GM21825 (cell line): ENCODE data around the gene ACAA1.
"Not testable (repeated sequence)": the region's sequence is repeated elsewhere in the genome, so short reads cannot be mapped to it uniquely, and the experiment has no call there.

ENCODE experiments used
- ATAC-seq: cut with Tn5 transposase; IDR thresholded peaks from one replicate; pipeline ENCODE4 v1.9.1; 2021; ENCODE audit warnings: mild to moderate bottlenecking, moderate library complexity; ENCODE audit not compliant: unreplicated experiment

ACAA1 gene

DNA sequence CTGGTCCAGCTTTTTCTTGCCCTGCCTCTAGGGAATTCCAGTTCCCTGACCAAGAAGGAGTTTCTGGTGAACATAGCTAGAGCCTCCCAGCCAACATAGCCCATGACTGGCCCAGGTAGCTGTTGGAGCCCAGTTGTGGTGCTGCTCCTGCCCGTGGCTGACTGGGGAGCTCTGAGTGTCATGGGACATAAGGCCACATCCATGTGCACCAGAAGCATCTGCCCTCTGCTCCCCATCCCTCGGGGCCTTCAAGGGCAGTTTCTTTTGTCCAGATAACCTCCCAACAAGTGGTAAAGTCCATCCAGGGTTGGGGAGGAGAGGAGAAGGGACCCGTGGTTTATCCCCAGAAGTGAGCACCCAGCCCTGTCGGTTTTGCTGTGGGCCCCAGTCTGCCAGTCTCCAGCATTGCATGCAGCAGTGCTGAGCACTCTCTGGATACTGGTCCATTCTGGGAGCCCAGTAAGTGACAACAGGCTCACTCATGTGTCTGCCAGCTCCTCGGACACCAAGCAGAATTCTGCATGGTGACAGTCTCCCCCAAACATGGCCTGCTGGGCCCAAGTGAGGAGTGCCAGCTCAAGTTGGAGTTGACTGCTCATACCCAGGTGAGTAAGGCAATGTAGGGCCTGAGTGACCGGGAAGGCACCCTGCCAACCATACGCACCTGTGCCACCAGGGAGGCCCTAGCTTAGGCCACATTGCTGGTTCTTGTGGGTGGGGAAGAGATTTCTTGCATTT is 28.8 kb downstream of the ACAA1 start:
- ATAC-seq, result no peak

- ATAC-seq, result no peak
These were observed 31.4 kb downstream of the ACAA1 start for GRCh38 chr3:38105525-38105924.

DNA sequence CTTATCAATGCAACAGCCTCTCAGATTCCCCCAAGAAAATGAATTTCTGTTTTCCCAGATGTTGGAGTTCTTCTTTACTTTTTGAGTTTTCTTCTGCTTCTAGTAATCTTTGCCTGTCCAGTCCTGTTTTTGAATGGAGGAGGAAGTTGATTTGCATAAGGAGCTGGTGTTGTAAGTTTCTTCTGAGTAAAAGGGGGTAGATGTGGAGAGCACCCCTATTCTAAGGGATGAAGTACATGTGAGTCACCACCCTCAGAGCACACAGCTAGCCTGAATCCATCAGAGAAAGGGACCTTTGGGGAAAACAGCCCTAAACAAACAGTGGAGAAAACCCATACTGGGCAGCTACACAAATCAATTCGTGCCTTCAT is 34.5 kb downstream of the ACAA1 start:
- ATAC-seq, result no peak

- no peak for ATAC-seq
These were observed 35.0 kb downstream of the ACAA1 start for GRCh38 chr3:38101811-38102443.

DNA sequence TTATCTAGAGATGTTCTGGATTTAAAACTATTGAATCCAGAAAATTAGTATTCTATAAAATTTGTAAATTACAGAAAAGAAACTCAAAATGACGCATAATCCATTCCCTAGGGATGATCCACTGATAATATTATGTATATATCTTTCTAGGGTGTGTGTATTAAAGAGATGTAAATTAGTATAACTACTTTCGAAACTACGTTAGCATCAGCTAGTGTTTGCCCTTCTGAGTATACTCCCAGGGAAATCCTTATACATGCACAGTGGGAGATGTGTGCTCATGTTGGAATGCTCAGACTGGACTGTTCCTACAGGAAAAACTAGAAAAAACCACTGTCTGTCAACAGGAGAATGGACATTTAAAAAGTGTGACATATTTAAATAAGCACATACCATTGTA is 36.4 kb downstream of the ACAA1 start:
- no peak for ATAC-seq

DNA sequence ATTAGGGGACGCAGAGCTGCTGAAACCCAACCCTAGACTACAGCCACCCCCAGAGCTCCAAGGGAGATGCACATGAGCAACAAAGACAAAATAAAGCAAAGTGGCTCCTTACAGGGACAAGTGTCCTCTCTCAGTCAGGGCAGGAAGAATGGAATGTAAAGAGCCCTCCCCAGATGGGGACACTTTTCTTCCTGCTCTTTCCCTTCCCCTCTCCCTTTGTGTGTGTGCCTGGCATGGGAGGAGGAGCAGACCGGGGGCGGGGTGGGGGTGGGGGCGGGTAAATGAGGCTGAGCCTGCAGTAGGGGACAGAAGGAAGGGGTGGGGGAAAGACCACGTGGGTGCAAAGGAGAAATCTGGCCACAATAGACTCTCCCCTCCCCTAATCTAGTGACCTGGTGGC is 37.4 kb downstream of the ACAA1 start:
- no peak for ATAC-seq

- no peak for ATAC-seq
These were observed 38.6 kb downstream of the ACAA1 start for GRCh38 chr3:38098376-38098723.

- ATAC-seq, result no peak
These were observed 39.2 kb downstream of the ACAA1 start for GRCh38 chr3:38097446-38098375.

DNA sequence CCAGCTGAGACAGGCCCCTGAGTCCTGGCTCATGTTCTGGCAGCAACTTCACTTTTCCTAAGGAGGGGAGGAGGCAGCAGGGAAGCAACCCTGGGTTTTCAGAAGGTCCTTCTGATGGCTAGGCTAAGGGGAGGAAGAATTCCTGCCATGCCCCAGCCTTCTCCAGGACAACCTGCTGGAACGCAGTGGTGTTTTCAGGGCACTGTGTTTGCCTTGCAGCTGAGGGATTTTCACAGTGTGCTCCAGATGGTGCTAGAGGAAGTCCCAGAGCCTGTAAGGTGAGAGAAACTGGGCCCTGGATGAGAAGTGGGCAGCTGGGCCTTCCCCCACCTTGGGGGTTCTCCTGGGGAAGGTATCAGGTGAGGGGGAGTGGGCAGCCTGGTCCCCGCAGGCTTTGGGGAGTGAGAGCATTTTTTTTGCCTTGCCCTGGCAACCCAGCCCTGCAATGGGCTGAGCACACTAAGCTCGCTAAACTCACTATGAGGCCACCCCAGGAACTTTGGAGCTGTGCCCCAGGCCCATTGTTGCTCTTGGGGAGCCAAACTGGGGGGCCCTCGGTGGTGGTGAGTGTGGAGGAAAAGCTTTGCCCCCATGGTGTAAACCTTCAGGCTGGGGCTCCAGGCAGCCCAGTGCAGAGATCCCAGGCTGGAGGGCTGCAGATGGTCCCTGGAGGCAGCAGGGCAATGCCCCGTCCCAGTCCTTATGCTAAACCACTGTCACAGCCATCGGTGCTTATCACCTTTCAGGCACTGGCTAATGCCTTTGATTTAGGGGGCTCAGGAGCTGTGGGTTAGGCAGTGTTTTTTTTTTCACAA is 41.1 kb downstream of the ACAA1 start:
- no peak for ATAC-seq

DNA sequence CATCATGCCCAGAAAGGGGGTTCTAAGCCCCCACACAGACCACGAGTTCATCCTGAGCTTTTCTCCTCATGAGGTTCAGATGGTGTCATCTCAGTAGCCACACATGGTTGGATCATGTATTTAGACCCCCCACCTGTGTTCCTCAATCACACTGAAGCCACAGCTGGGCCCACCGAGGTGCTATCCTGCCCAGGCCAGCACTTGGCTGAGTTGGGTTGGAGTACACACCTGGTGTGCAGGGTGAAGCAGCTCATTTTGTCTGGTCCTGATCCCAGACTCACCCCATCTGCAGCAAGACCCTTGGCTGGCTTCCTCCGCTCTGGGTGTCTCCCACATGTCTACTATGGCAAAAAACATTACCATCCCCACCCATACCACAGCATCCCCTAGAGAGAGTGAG is 41.9 kb downstream of the ACAA1 start:
- ATAC-seq, result no peak

GRCh38 chr3:38090453-38090852 is 46.5 kb downstream of the ACAA1 start:
- no peak for ATAC-seq

- no peak for ATAC-seq
These were observed 47.8 kb downstream of the ACAA1 start for GRCh38 chr3:38089163-38089562.

DNA sequence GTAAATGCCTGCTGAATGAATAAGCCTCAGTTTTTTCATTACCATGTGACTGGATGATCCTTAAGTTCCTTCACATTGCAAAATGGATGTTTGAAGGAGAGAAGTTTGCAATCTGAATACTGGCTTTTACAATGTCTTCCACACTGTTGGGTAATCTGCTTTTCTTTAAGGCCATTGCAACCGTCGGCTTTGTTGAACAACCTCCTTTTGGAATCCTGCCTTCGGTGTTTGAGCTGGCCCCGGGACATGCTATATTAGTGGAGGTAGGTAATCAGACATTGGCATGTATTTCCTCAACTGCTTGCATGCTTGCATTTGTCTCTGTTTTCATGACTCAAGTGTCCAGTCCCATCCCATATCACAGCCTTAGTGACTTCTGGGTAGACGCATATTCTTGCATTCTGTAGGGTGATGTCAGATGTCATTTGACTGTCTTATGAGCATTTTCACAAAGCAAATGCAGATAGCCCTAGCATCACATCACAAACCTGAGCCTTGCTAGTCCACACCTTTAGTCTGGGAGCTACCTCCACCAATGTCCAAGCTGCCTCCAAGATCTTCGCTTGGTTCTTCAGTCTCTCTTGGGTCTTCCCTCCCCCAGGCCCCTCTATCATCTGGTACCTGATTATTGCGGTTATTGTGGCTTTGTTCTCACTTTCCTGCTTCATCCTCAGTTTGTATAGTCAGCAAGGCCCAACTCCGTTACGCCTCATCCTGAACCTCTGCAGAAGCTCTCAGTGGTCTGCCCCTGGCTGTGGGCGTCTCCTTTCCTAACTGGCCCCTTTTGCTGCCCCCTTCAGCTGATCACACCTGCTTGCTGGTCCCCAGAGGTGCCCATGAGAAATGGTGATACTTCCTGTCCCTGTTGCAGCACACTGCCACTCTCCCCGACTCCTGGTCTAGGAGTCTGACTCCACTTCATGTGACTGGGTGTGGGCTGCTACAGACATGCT is 48.5 kb downstream of the ACAA1 start:
- ATAC-seq, result no peak

GRCh38 chr3:38087278-38087677 is 49.6 kb downstream of the ACAA1 start:
- not testable (repeated sequence) for ATAC-seq

DNA sequence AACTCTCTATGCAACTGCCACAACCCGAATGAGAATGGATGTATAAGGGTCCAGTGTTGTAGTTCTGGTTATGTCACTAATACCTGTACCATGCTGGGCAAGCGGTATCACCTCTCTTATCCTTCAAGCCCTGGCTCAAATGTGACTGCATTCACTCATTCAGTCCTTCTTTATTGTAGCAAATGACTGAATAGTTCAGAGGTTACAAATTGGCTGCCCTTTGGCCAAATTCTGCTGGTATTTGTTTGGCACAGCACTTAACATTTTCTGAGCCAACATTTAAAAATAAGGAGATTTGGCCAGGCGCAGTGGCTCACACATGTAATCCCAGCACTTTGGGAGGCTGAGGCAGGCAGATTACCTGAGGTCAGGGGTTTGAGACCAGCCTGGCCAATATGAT is 50.4 kb downstream of the ACAA1 start:
- ATAC-seq, result no peak

- no peak for ATAC-seq
These were observed 51.0 kb downstream of the ACAA1 start for GRCh38 chr3:38085943-38086324.

DNA sequence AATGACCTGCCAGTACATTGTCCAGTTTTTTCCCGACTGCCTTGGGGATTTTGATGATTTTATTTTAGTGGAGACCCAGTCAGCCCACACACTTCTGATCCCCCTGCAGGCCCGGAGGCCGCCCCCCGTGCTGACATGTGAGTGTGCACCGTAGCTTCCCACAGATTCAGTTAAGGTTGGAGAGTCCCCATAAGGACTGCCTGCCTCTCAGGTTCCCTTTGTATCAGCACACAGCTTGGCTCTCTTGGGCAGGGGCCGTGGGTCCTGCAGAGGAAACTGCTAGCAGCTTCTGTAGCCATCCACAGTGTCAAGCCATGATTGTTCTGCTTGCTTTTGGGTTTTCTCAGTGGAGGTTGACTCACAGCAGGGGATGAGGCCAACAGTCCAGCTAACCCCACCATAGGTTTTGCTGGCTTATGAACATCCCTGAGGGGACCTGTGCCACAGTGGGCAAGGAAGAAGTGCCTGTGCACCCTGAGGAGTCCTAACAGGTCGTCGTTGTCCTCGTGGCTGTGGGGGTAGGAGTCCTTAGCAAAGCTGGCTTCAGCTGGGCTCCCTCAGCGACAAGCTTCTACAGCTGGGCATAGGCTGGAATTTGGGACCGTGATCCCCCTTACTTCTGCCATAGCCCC is 51.5 kb downstream of the ACAA1 start:
- no peak for ATAC-seq

DNA sequence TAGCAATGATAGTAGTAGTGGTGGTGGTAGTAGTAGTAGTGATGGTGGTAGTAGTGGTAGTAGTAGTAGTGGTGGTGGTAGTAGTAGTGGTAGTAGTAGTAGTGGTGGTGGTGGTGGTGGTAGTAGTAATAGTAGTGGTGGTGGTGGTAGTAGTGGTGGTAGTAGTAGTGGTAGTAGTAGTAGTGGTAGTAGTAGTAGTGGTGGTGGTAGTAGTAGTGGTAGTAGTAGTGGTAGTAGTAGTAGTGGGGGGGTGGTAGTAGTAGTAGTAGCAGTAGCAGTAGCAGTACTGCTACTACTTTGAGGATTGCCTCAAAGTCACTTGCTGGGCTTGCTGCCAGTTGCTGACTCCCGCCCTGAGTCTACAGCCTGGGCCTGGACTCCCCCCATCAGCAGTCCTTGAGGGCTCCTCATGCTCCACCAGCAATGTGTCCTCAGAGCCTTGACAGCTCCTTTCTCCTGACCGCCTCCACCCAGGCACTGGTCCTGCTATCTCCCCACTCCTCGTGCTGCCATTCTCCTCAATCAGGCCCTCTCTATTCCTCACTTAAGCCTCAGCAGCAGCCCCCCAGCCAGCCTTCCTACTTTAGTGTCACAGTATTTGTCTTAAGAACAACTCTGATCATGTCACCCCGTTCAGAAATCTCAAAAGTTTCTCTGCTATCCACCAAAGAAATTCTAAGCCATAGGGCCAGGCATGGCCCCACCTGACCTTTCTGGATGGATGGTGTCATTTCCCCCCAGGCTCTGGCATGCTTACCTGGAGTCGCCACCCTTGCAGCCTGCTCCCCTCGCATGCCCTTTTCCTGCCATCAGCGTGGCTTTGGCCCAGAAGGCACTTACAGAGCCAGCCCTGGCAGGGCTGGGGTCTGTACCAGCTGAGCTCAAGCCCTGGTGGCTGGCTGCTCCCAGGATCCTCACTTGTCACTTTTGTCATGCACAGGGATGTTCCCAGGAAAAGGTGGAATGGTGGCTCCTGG is 52.3 kb downstream of the ACAA1 start:
- ATAC-seq, result no peak
